Suprapubic skin (tissue), 4 donors: ENCODE results near the gene CGB2.
"Not testable (repeated sequence)": the region's sequence is repeated elsewhere in the genome, so short reads cannot be mapped to it uniquely, and the experiment has no call there.

ENCODE experiments used
- CTCF ChIP-seq, 2 donors: fragments of 200-600 bp in 1 of 2; fragments of 450-650 bp in 1 of 2; sonication (generic) in 1 of 2; IDR thresholded peaks; one replicate each; pipeline ENCODE4 v1.5.1; 2016 to 2019; ENCODE audit warnings: antibody characterized with exemption in 2 of 2, mild to moderate bottlenecking in 1 of 2, moderate library complexity in 1 of 2
- POLR2A ChIP-seq, 2 donors: fragments of 450-650 bp; IDR thresholded peaks; one replicate each; pipeline ENCODE4 v1.6.1; 2017; ENCODE audit warnings: antibody characterized with exemption in 2 of 2, mild to moderate bottlenecking in 2 of 2, moderate library complexity in 2 of 2
- POLR2AphosphoS5 ChIP-seq, 3 donors: sonication (generic); formaldehyde crosslinking; IDR thresholded peaks; one replicate each; pipeline ENCODE4 v1.6.1; 2017; ENCODE audit warnings: antibody characterized with exemption in 3 of 3

GRCh38 chr19:49049011-49049410 is 17.3 kb downstream of the CGB2 start, which contains the start of gene CGB8:
- not testable (repeated sequence) for TF ChIP-seq POLR2A, CTCF, POLR2AphosphoS5 (IDR thresholded peaks at IDR 0.05)
